HepG2 (cell line): ENCODE measurements around the gene LGI4. TPM values are rescaled to one million over a fixed set of nuclear protein-coding genes. Genes with fewer than 3 reads are reported as not detected.

Source experiments
- ATAC-seq: fragments of 200-7000 bp; cut with Tn5 transposase; 3 replicates; pipeline ENCODE4 v1.9.1; 2020; ENCODE audit warnings: mild to moderate bottlenecking, moderate library complexity
- BruUV-seq: library from RNA; stranded (reverse); fragments of 400-500 nt; replicated peaks from 2 replicates; lab custom pipeline; 2021; lab: Mats Ljungman, UMichigan
- CTCF ChIA-PET: fragments of 300-600 bp; formaldehyde crosslinking; extraction: SDS; loops from one replicate; lab custom pipeline; 2021; ENCODE audit warnings: low total read pairs, inconsistent platforms, low intra/inter-chr PET ratio; lab: Yijun Ruan, JAX
- POLR2A ChIA-PET: fragments of 350-600 bp; sonication (Branson Sonifier 250); formaldehyde crosslinking; loops from one replicate; lab custom pipeline; 2020; ENCODE audit warnings: antibody characterized with exemption, inconsistent platforms; lab: Yijun Ruan, JAX
- DNase-seq: peaks from one replicate; pipeline ENCODE4 v3.0.0-alpha.2; 2015; ENCODE audit warnings: low spot score
- FAIRE-seq: peaks from 3 replicates; lab custom pipeline; 2011; peaks lifted over from hg19 to GRCh38; lab: Jason Lieb, UNC
- H2AFZ ChIP-seq: one replicate; pipeline ENCODE4 v1.6.1; 2011; ENCODE audit warnings: low read length, inconsistent platforms
- H3K27ac ChIP-seq: fragments of 300-600 bp; 3 replicates; pipeline ENCODE4 v1.8.0; 2011; ENCODE audit warnings: mixed run types, mild to moderate bottlenecking, mixed read lengths, low read length, inconsistent platforms; ENCODE audit not compliant: insufficient read depth; ENCODE audit errors: extremely low read length
- H3K27me3 ChIP-seq, 2 experiments: fragments of 200-600 bp in 1 of 2; 2 replicates in 1 of 2; 3 replicates in 1 of 2; pipeline versions ENCODE4 v1.6.0 to v1.8.0; 2011; ENCODE audit warnings: low read length in 2 of 2, mild to moderate bottlenecking in 2 of 2, moderate library complexity in 2 of 2, inconsistent platforms in 1 of 2; ENCODE audit not compliant: insufficient read depth in 2 of 2, control insufficient read depth in 1 of 2
- H3K36me3 ChIP-seq, 2 experiments: fragments of 200-600 bp in 1 of 2; replicated peaks in 1 of 2; 2 replicates in 1 of 2; 3 replicates in 1 of 2; pipeline versions ENCODE4 v1.5.1 to v1.8.0; 2011; ENCODE audit warnings: low read length in 2 of 2, inconsistent platforms in 1 of 2; ENCODE audit not compliant: insufficient read depth in 2 of 2, control insufficient read depth in 1 of 2
- H3K4me1 ChIP-seq: 2 replicates; pipeline ENCODE4 v1.5.1; 2012; ENCODE audit warnings: low read length, inconsistent platforms; ENCODE audit not compliant: insufficient read depth
- H3K4me2 ChIP-seq: 2 replicates; pipeline ENCODE4 v1.6.0; 2011; ENCODE audit warnings: low read depth, low read length, inconsistent platforms
- H3K4me3 ChIP-seq, 3 experiments: fragments of 200-600 bp in 1 of 3; sonication (generic), shearing (Covaris generic) in 1 of 3; replicated peaks in 1 of 3; 2 replicates each; pipeline ENCODE4 v1.5.1; 2011 to 2016; ENCODE audit warnings: low read length in 3 of 3, inconsistent platforms in 2 of 3, low read depth in 2 of 3, mild to moderate bottlenecking in 2 of 3, control low read depth in 1 of 3, mixed read lengths in 1 of 3; ENCODE audit not compliant: insufficient read depth in 1 of 3
- H3K79me2 ChIP-seq: one replicate; pipeline ENCODE4 v1.6.1; 2011; ENCODE audit warnings: low read length, inconsistent platforms; ENCODE audit not compliant: insufficient read depth
- H3K9ac ChIP-seq: 2 replicates; pipeline ENCODE4 v1.6.0; 2011; ENCODE audit warnings: mild to moderate bottlenecking, low read depth, low read length, inconsistent platforms; ENCODE audit not compliant: insufficient read depth
- H3K9me3 ChIP-seq: 2 replicates; pipeline ENCODE4 v1.5.1; 2012; ENCODE audit warnings: mild to moderate bottlenecking, low read length
- H4K20me1 ChIP-seq: 2 replicates; pipeline ENCODE4 v1.6.0; 2011; ENCODE audit warnings: inconsistent platforms, mild to moderate bottlenecking, low read length, moderate library complexity; ENCODE audit not compliant: insufficient read depth
- GMEB1 ChIP-seq: sonication (generic); formaldehyde crosslinking; IDR thresholded peaks from 2 replicates; pipeline ENCODE4 v1.5.1; 2020; ENCODE audit warnings: missing genetic modification reagents, mild to moderate bottlenecking, borderline replicate concordance
- KDM5B ChIP-seq: sonication (generic); formaldehyde crosslinking; IDR thresholded peaks from 2 replicates; pipeline ENCODE4 v1.4.0; 2020; ENCODE audit warnings: missing genetic modification reagents, mild to moderate bottlenecking, borderline replicate concordance
- USF2 ChIP-seq, 2 experiments: sonication (generic) in 1 of 2; formaldehyde crosslinking in 1 of 2; IDR thresholded peaks; 2 replicates each; pipeline versions ENCODE4 v1.5.1 to v1.6.1; 2011 to 2020; ENCODE audit warnings: borderline replicate concordance in 1 of 2, low read depth in 1 of 2, low read length in 1 of 2, mild to moderate bottlenecking in 1 of 2, missing genetic modification reagents in 1 of 2, moderate library complexity in 1 of 2
- in situ Hi-C: cut with HindIII; loops from 2 replicates; pipeline ENCODE4 v1.10.0; 2017; ENCODE audit warnings: low pct_unique_long_range_greater_than_20kb; ENCODE audit not compliant: extremely low pct_ligation_motif_present
- intact Hi-C: fragments of 100-400 bp; cut with micrococcal nuclease; formaldehyde crosslinking; loops from one replicate; pipeline ENCODE4 v1.10.0; 2022; ENCODE audit not compliant: unreplicated experiment
- polyA plus RNA-seq, 8 experiments: library from polyadenylated mRNA; depleted of rRNA in 3 of 8; stranded (reverse) in 7 of 8; unstranded in 1 of 8; fragments of >200 nt; fragmentation: Illumina TruSeq in 4 of 8; extraction: Trizol in 4 of 8; gene quantifications; 2 replicates each; pipeline versions ENCODE4 v1.2.1 to v1.2.3, GENCODE V29; 2011 to 2016; ENCODE audit warnings: low read depth in 4 of 8, missing spikeins in 1 of 8, mixed read lengths in 1 of 8; ENCODE audit not compliant: insufficient read depth in 1 of 8
- total RNA-seq, 5 experiments: library from RNA; depleted of rRNA; stranded (reverse); fragments of >200 nt; fragmentation: Illumina TruSeq; extraction: Trizol; gene quantifications; 2 replicates each; pipeline ENCODE4 v1.2.3, GENCODE V29; 2016; ENCODE audit warnings: low read depth in 1 of 5

Gene LGI4
- total and polyA plus RNA-seq, 2 of the 13 experiments (the other 11 are each of a cell fraction or from before 2014, with no cell fraction given), result 2.8 TPM; not detected in 1

GRCh38 chr19:35087393-35087792 is 47.5 kb downstream of the LGI4 start:
- H3K79me2 ChIP-seq, result no peaks in the 10 kb centered on the region
- intact Hi-C loops (no loop called here), in situ Hi-C loops (no loop called here)
- FAIRE-seq, result no peak
- TF ChIP-seq USF2 (IDR thresholded peaks at IDR 0.05; ENCODE audit: low read depth, low read length) (peak; percentile 66), USF2 (CRISPR knock-in tag; IDR thresholded peaks at IDR 0.05; ENCODE audit: borderline replicate concordance) (no peak; the same call in 1 of the 2 replicates), KDM5B (CRISPR knock-in tag) (no peak), GMEB1 (CRISPR knock-in tag) (no peak)
- POLR2A ChIA-PET, result no interaction called here
- CTCF ChIA-PET, result no interaction called here
- H3K4me2 ChIP-seq, result no peak overlapping the region
- H3K4me3 ChIP-seq, result no peak overlapping the region
- H4K20me1 ChIP-seq, result no peaks in the 10 kb centered on the region
- H3K36me3 ChIP-seq, result no peaks in the 10 kb centered on the region
- BruUV-seq, result no TSS peak
- DNase-seq, result no peak
- H3K9ac ChIP-seq, result no peak overlapping the region
- no peak overlapping the region for H3K27ac ChIP-seq
- H3K4me1 ChIP-seq, result peaks cover 31% of the 10 kb centered on the region
- H3K27me3 ChIP-seq, result peaks cover 0 to 21% of the 10 kb centered on the region in 2 experiments; a peak in 3 of 5 replicates
- ATAC-seq, result no peak
- H2AFZ ChIP-seq, result no peak overlapping the region
- no peaks in the 10 kb centered on the region for H3K9me3 ChIP-seq
